Heart left ventricle (tissue), 16 donors: ENCODE measurements around the gene DIAPH2. TPM values are rescaled to one million over a fixed set of nuclear protein-coding genes. Genes with fewer than 3 reads are reported as not detected.
"Not testable (repeated sequence)": the region's sequence is repeated elsewhere in the genome, so short reads cannot be mapped to it uniquely, and the experiment has no call there.

ENCODE experiments used
- ATAC-seq, 4 donors: fragments of 200-7000 bp; cut with Tn5 transposase; one replicate each; pipeline ENCODE4 v1.9.1; 2020 to 2022; ENCODE audit warnings: moderate library complexity in 4 of 4, mild to moderate bottlenecking in 3 of 4, moderate number of reproducible peaks in 1 of 4
- DNase-seq, 5 donors: peaks; one replicate each; pipeline ENCODE4 v3.0.0-alpha.2; 2020
- H3K27ac ChIP-seq, 12 donors: fragments of 200-600 bp; sonication (generic) in 4 of 12; one replicate each; pipeline versions ENCODE4 v1.5.0 to v1.8.0; 2016 to 2022; ENCODE audit warnings: mild to moderate bottlenecking in 2 of 12
- H3K27me3 ChIP-seq, 9 donors: fragments of 200-600 bp; sonication (generic) in 2 of 9; one replicate each; pipeline versions ENCODE4 v1.5.1 to v1.8.0; 2016 to 2022; ENCODE audit warnings: mild to moderate bottlenecking in 3 of 9
- H3K36me3 ChIP-seq, 9 donors: fragments of 200-600 bp; sonication (generic) in 2 of 9; one replicate each; pipeline versions ENCODE4 v1.5.0 to v1.8.0; 2018 to 2022; ENCODE audit warnings: mild to moderate bottlenecking in 2 of 9
- H3K4me1 ChIP-seq, 12 donors: fragments of 200-600 bp; sonication (generic) in 4 of 12; one replicate each; pipeline versions ENCODE4 v1.5.0 to v1.8.0; 2016 to 2022; ENCODE audit warnings: mild to moderate bottlenecking in 3 of 12
- H3K4me3 ChIP-seq, 12 donors: fragments of 200-600 bp; sonication (generic) in 4 of 12; one replicate each; pipeline versions ENCODE4 v1.5.0 to v1.8.0; 2017 to 2022; ENCODE audit warnings: mild to moderate bottlenecking in 9 of 12, moderate library complexity in 4 of 12
- H3K9me3 ChIP-seq, 12 donors: fragments of 200-600 bp; sonication (generic) in 4 of 12; one replicate each; pipeline versions ENCODE4 v1.5.0 to v1.8.0; 2016 to 2022; ENCODE audit warnings: mild to moderate bottlenecking in 1 of 12
- POLR2A ChIP-seq, 2 donors: fragments of 450-650 bp; IDR thresholded peaks; one replicate each; pipeline ENCODE4 v1.6.1; 2017; ENCODE audit warnings: antibody characterized with exemption in 2 of 2, mild to moderate bottlenecking in 2 of 2, moderate library complexity in 2 of 2
- WGBS, 4 donors: extraction: QIAGEN DNeasy Blood & Tissue Kit in 2 of 4; methylation state at CpG; one replicate each; pipeline versions ENCODE4 v1.1.5 to v1.1.7; 2013 to 2018; 5-methylcytosine and 5-hydroxymethylcytosine counted together
- intact Hi-C, 10 donors: fragments of 100-400 bp; cut with DNase I; formaldehyde crosslinking; loops; one replicate each; pipeline versions ENCODE4 v1.11.1 to v1.14.2; 2022
- polyA plus RNA-seq, 2 donors: library from polyadenylated mRNA; stranded (reverse); fragments of 200-250 nt; gene quantifications; one replicate each; pipeline ENCODE4 v1.2.3, GENCODE V29; 2013
- total RNA-seq, 9 donors: library from RNA; depleted of rRNA in 2 of 9; stranded (reverse); fragments of >200 nt in 2 of 9; fragmentation: NEBNext Ultra II Directional in 3 of 9; extraction: Animal tissue kit (Norgen Biotek cat#: 25700) in 3 of 9; gene quantifications; one replicate each; pipeline versions ENCODE4 v1.1.0 to v1.2.4, GENCODE V29; 2016 to 2023
- TF ChIP-seq, protein P1 (sequence below), 12 donors: fragments of 200-600 bp; sonication (generic) in 4 of 12; IDR thresholded peaks; one replicate each; pipeline versions ENCODE4 v1.5.0 to v1.8.0; 2018 to 2022; ENCODE audit warnings: antibody characterized with exemption in 12 of 12, mild to moderate bottlenecking in 5 of 12
- donor health status: ischemic (EF 13 %, LVEDD 7.1; RV severe dilation, severe dysfunction).
- donor health status: healthy with polysubstance abuse.
- donor health status: DM: no; HTN: yes; CAD: no.
- donor health status: DM: no; HTN: no; CAD: no.
- donor health status: ischemic (EF 25% LVEDD 6.9; RV normal size, moderate dysfunction).
- donor health status: ischemic (EF 25% LVEDD 5.7; RV mildly dilated, moderate dysfunction).
- donor health status: healthy.
- donor health status: DM: yes; HTN: yes; CAD: no.
- donor health status: ischemic (EF 35%, LVEDD 5.7; RV mildly dilated, moderate dysfunction).
- donor health status: nonischemic (EF 11% LVEDD 7.7; RV severe dilation, severe dysfunction).
- donor health status: DM: yes; HTN: yes; CAD: no.
- donor health status: PGD.
- donor health status: ischemic (EF 29% LVEDD 5.4; RV normal size, mild dysfunction).
- donor health status: nonischemic (EF 23%, LVEDD 6.1; RV moderate dilation, normal function).

The DIAPH2 gene
- total and polyA plus RNA-seq, 11 donors: 3.7 to 18.8 (median 12.3) TPM

DNA sequence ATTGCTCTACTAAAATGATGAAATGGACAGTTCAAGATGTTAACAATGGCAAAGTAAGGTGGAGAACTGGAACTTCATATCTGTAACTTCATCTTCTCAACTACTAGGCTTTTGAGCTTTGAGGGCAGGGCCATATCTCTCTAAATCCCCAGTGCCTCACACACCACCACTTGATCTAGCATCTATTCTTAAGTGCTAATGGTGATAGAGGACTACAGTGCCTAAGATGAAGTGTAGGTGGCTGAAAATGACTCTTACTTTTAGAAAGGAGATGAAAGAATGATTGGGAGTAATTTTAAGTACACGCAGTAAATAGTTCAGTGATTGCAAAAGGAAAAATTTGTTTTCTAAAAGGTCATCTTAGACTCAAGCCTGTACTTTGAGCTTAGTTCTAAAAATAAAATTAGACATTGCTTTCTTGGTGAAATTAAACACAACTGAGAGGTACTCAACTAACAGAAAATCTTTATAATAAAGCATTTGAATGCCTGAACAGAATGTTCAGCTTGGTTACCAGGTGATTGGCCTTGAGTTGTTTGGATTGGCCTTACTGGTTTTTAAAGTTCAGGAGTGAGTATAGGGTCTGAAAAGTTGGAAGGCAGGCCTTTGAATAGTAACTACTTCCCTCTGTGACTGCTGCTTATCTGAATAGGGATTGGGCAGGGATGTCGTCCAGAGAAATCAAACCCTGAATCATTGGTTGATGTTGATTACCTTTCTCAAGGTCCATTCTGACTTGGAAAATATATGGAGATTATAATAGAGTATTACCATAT is 45.4 kb downstream of the DIAPH2 start:
- TF ChIP-seq, protein P1, sequence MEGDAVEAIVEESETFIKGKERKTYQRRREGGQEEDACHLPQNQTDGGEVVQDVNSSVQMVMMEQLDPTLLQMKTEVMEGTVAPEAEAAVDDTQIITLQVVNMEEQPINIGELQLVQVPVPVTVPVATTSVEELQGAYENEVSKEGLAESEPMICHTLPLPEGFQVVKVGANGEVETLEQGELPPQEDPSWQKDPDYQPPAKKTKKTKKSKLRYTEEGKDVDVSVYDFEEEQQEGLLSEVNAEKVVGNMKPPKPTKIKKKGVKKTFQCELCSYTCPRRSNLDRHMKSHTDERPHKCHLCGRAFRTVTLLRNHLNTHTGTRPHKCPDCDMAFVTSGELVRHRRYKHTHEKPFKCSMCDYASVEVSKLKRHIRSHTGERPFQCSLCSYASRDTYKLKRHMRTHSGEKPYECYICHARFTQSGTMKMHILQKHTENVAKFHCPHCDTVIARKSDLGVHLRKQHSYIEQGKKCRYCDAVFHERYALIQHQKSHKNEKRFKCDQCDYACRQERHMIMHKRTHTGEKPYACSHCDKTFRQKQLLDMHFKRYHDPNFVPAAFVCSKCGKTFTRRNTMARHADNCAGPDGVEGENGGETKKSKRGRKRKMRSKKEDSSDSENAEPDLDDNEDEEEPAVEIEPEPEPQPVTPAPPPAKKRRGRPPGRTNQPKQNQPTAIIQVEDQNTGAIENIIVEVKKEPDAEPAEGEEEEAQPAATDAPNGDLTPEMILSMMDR (IDR thresholded peaks at IDR 0.05): no peak
- TF ChIP-seq POLR2A (IDR thresholded peaks at IDR 0.05): no peak
- Histone ChIP-seq H3K4me3 (no peak overlapping the region), H3K27me3 (peaks cover 0 to 6% (median 0%) of the 10 kb centered on the region in 9 donors), H3K36me3 (no peaks in the 10 kb centered on the region), H3K27ac (no peak overlapping the region), H3K9me3 (no peaks in the 10 kb centered on the region), H3K4me1 (peaks cover 0 to 12% (median 0%) of the 10 kb centered on the region in 12 donors)
- 64 to 74% (median 71%) methylated on average over 2 of the region's 2 CpGs for WGBS, 4 donors
- ATAC-seq: no peak
- intact Hi-C loops: no loop called here
- no peak for DNase-seq

DNA sequence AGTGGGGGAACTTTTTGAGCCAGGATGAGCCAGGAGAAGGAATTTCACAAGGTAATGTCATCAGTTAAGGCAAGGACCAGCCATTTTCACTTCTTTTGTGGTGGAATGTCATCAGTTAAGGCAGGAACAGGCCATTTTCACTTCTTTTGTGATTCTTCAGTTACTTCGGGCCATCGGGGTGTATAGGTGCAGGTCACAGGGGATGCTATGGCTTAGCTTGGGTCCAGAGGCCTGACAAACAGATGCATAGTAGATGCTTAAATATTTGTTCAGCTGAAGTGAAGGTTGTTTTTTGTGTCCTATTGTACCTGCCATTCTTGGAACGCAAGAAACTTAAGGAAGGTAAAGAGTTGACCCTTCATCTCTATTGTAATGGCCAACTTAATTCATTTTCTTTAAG is 46.4 kb downstream of the DIAPH2 start:
- H3K4me3 ChIP-seq, H3K27ac ChIP-seq, ATAC-seq: not testable (repeated sequence)

DNA sequence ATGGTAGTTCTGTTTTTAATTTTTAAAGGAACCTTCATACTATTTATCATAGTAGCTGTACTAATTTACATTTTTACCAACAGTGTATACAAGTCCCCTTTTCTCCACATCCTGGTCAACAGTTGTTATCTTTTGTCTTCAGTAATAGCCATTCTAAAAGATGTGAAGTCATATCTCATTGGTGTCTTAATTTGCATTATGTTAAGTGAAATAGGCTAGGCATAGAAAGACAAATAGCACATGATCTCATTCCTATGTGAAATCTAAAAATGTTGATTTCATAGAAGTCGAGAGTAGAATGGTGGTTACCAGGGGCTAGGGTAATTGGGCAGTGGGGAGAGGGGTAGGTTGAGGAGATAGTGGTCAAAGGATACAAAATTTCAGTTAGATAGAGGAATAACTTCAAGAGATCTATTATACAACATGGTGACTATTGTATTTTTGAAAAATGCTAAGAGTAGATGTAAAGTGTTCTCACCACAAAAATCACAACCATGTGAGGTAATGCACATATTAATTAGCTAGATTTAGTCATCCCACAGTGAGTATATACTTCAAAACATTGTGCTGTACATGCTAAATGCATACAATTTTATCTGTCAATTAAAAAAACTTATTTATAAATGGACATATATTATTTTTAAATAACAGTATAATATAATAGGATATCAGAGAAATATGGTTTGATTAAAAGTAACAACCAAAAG is 58.9 kb downstream of the DIAPH2 start:
- H3K27ac ChIP-seq: no peak overlapping the region
- H3K36me3 ChIP-seq: peaks cover 0 to 14% (median 0%) of the 10 kb centered on the region in 9 donors
- ATAC-seq: no peak
- no peak for TF ChIP-seq POLR2A (IDR thresholded peaks at IDR 0.05)
- TF ChIP-seq, protein P1 (IDR thresholded peaks at IDR 0.05): no peak
- 69 to 100% (median 87%) methylated on average over 1 of the region's 1 CpG for WGBS, 4 donors
- DNase-seq: no peak
- intact Hi-C loops: no loop called here
- H3K4me1 ChIP-seq: no peaks in the 10 kb centered on the region
- H3K4me3 ChIP-seq: no peak overlapping the region
- no peaks in the 10 kb centered on the region for H3K9me3 ChIP-seq
- H3K27me3 ChIP-seq: no peaks in the 10 kb centered on the region

More for the DNA sequence above, 46.4 kb downstream of the DIAPH2 start:
- 73 to 92% (median 87%) methylated on average over 3 of the region's 3 CpGs for WGBS, 4 donors
- intact Hi-C loops, H3K36me3 ChIP-seq, H3K9me3 ChIP-seq, DNase-seq, H3K27me3 ChIP-seq: not testable (repeated sequence)
- H3K4me1 ChIP-seq: peaks cover 0 to 12% (median 0%) of the 10 kb centered on the region in 12 donors

DNA sequence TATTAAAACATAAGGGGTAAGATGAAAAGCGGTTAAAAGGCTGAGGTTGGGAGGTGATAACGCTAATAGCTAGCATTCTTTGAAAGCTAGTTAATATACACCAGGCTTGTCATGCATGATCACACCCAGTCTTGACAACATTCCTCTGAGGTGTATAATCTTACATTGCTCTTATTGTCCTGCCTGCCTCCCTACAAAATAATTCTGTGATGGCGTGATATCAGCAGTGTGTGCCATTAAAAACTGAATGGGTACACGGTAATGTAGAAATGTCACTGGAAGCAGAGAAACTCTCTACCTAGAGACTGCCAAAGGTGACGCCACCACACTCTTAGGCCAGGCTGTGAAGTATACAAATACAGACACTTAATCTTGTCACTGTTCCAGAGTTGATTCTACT is 68.1 kb downstream of the DIAPH2 start:
- 75 to 81% (median 79%) methylated on average over 5 of the region's 5 CpGs for WGBS, 4 donors
- DNase-seq (no peak), ATAC-seq (no peak)
- Histone ChIP-seq H3K27ac (no peak overlapping the region), H3K4me3 (no peak overlapping the region), H3K27me3 (no peaks in the 10 kb centered on the region), H3K9me3 (no peaks in the 10 kb centered on the region), H3K36me3 (peaks cover 0 to 8% (median 0%) of the 10 kb centered on the region in 9 donors), H3K4me1 (no peaks in the 10 kb centered on the region)
- TF ChIP-seq, protein P1 (IDR thresholded peaks at IDR 0.05): no peak
- TF ChIP-seq POLR2A (IDR thresholded peaks at IDR 0.05): no peak
- intact Hi-C loops: no loop called here
